Measurements from ENCODE around the gene OIT3. TPM values are rescaled to one million over a fixed set of nuclear protein-coding genes. Genes with fewer than 3 reads are reported as not detected.

Gene OIT3
- total and polyA plus RNA-seq, 2 of the 8 experiments (the other 6 are each of a cell fraction or from before 2014, with no cell fraction given): not detected

DNA sequence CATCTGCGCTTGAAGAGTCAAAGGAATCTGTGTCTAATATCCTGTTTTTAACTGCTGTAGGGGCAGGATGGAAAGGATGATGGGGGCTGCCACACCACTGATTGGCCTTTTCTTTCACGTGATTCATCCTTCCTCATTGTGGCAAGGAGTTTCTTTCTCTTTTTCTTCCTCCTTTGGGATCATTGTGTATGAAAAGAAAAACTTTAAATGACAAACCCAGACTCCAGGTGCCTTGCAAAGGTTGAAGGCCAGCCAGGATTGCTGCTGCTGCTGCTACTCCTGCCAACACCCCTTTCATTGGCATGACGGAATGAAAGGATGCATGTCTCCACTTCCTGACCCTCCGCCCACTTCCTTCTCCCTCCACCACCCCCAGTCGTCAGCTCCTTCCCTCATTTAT, 6.5 kb upstream of the OIT3 start:
- Histone ChIP-seq H2AK5ac (ENCODE audit: low read depth, low read length) (no peak overlapping the region), H4K91ac (replicated peaks; ENCODE audit: insufficient read length, low read length) (no peak overlapping the region), H3K18ac (ENCODE audit: extremely low read depth, low read length) (no peak overlapping the region; the same call in 1 of the 2 replicates), H3K79me2 (ENCODE audit: control insufficient read depth in 1 of 2, insufficient read depth in 2 of 2, low read length in 2 of 2) (no peaks in the 10 kb centered on the region), H3K4me2 (ENCODE audit: insufficient read depth in 1 of 2, low read depth in 2 of 2, low read length in 2 of 2) (peak overlapping the region; percentile 39), H3K4me1 (replicated peaks in 1 of 4; ENCODE audit: control insufficient read depth in 3 of 4, insufficient read depth in 4 of 4, low read length in 3 of 4) (peaks cover 3 to 17% (median 11%) of the 10 kb centered on the region in 4 experiments), H2BK5ac (ENCODE audit: low read depth, low read length) (peak overlapping the region; percentile 94; the same call in 1 of the 2 replicates), H3K27ac (ENCODE audit: low read depth, low read length) (peak overlapping the region; percentile 69; the same call in 1 of the 2 replicates), H4K5ac (ENCODE audit: insufficient read length, low read depth, low read length) (no peak overlapping the region), H3K4ac (replicated peaks; ENCODE audit: insufficient read length, low read depth, low read length) (no peak overlapping the region), H3K56ac (replicated peaks; ENCODE audit: insufficient read length, low read depth, low read length) (no peak overlapping the region), H2BK15ac (ENCODE audit: low read length) (no peak overlapping the region), H2BK12ac (ENCODE audit: low read depth, low read length) (no peak overlapping the region), H3K79me1 (ENCODE audit: low read depth, low read length) (no peaks in the 10 kb centered on the region), H4K20me1 (replicated peaks in 1 of 2; ENCODE audit: control insufficient read depth in 1 of 2, insufficient read depth in 2 of 2, low read length in 2 of 2) (no peaks in the 10 kb centered on the region), H3K9ac (replicated peaks in 1 of 4; ENCODE audit: extremely low read depth in 1 of 4, low read depth in 3 of 4, low read length in 3 of 4) (no peak overlapping the region), H3K14ac (ENCODE audit: insufficient read length) (no peak overlapping the region), H3K23me2 (ENCODE audit: low read depth, low read length) (no peaks in the 10 kb centered on the region), H3K23ac (ENCODE audit: insufficient read length) (no peak overlapping the region), H3K27me3 (replicated peaks in 1 of 4; ENCODE audit: control insufficient read depth in 3 of 4, extremely low read depth in 1 of 4, insufficient read depth in 3 of 4, low read length in 3 of 4) (no peaks in the 10 kb centered on the region), H2BK20ac (ENCODE audit: low read length) (no peak overlapping the region), H3K9me3 (ENCODE audit: insufficient read depth in 2 of 2, low read depth in 1 of 2, low read length in 1 of 2) (no peaks in the 10 kb centered on the region), H3K36me3 (ENCODE audit: control insufficient read depth in 2 of 4, insufficient read depth in 4 of 4, low read length in 3 of 4) (peaks cover 0 to 18% (median 6%) of the 10 kb centered on the region in 4 experiments; a peak in 3 of 8 replicates), H2AFZ (ENCODE audit: low read length) (no peak overlapping the region), H2BK120ac (replicated peaks; ENCODE audit: low read depth, low read length) (no peak overlapping the region), H4K8ac (ENCODE audit: extremely low read depth, insufficient read depth, low read length) (no peak overlapping the region), H3K4me3 (ENCODE audit: extremely low read depth in 1 of 4, insufficient read depth in 2 of 4, low read depth in 3 of 4, low read length in 4 of 4) (peak overlapping the region in 2 of 4 experiments; percentile 11 to 35; a peak in 3 of 8 replicates)
- TF ChIP-seq MAX (IDR thresholded peaks at IDR 0.05): peak; percentile 47; the same call in 1 of the 2 replicates
- TF ChIP-seq EZH2 (IDR thresholded peaks at IDR 0.05; ENCODE audit: low read depth, low read length, severe bottlenecking): no peak
- no peak for TF ChIP-seq NANOG (IDR thresholded peaks at IDR 0.05; ENCODE audit: insufficient read depth, low read depth, low read length, poor library complexity, severe bottlenecking)
- no peak for TF ChIP-seq SP2 (IDR thresholded peaks at IDR 0.05; ENCODE audit: low read length)
- TF ChIP-seq CREB1 (IDR thresholded peaks at IDR 0.05): peak; percentile 46; the same call in 1 of the 2 replicates
- TF ChIP-seq TCF12 (IDR thresholded peaks at IDR 0.05; ENCODE audit: low read depth, low read length): no peak
- no peak for TF ChIP-seq SP1 (IDR thresholded peaks at IDR 0.05; ENCODE audit: low read depth, low read length)
- TF ChIP-seq KDM1A (IDR thresholded peaks at IDR 0.05; ENCODE audit: borderline replicate concordance, low read length): no peak
- TF ChIP-seq ATF2 (IDR thresholded peaks at IDR 0.05; ENCODE audit: low read length): no peak
- peak; percentile 20; the same call in 1 of the 2 replicates for TF ChIP-seq E2F6 (IDR thresholded peaks at IDR 0.05)
- FAIRE-seq (peak; percentile 89), DNase-seq (ENCODE audit: low read depth in 1 of 2, low spot score in 2 of 2) (peak; percentile 27 to 52)
- ChIA-PET POLR2A (ENCODE audit: partially characterized antibody) (no interaction called here), CTCF (ENCODE audit: partially characterized antibody) (no interaction called here)
- WGBS, 2 experiments (ENCODE audit: extremely low coverage in 1 of 2, insufficient coverage in 1 of 2, insufficient read length in 1 of 2, insufficient replicate concordance in 2 of 2, low coverage in 1 of 2, low lambda C conversion rate in 2 of 2, missing lambda C conversion rate in 1 of 2): 19% methylated on average over 5 of the region's 5 CpGs; no CpG with 5 or more reads in 1 of the 2 experiments

Data from H1 (cell line).